NOMO-1 treated with DMSO at 0.1 percent for 48 hours (cell line): Measurements from ENCODE around the gene RRP9.
"Not testable (repeated sequence)": the region's sequence is repeated elsewhere in the genome, so short reads cannot be mapped to it uniquely, and the experiment has no call there.

ENCODE experiments used
- DNase-seq: peaks from one replicate; lab custom pipeline; 2025; ENCODE audit not compliant: unreplicated experiment; lab: John Stamatoyannopoulos, UW

The RRP9 gene

GRCh38 chr3:51904034-51904823 is 37.5 kb downstream of the RRP9 start:
- no peak for DNase-seq

GRCh38 chr3:51902361-51902760 is 39.3 kb downstream of the RRP9 start:
- not testable (repeated sequence) for DNase-seq

- DNase-seq, result not testable (repeated sequence)
These were observed 41.7 kb downstream of the RRP9 start for GRCh38 chr3:51900043-51900442.

- no peak for DNase-seq
These were observed 44.3 kb downstream of the RRP9 start for GRCh38 chr3:51897391-51897790.

- no peak for DNase-seq
These were observed 44.9 kb downstream of the RRP9 start for GRCh38 chr3:51896607-51897305.

GRCh38 chr3:51894939-51895338 is 46.8 kb downstream of the RRP9 start:
- DNase-seq, result no peak

GRCh38 chr3:51894391-51894790 is 47.3 kb downstream of the RRP9 start:
- no peak for DNase-seq

- DNase-seq, result no peak
These were observed 50.3 kb downstream of the RRP9 start for GRCh38 chr3:51891242-51892039.

GRCh38 chr3:51888463-51889105 is 53.1 kb downstream of the RRP9 start:
- DNase-seq, result no peak

- no peak for DNase-seq
These were observed 54.1 kb downstream of the RRP9 start for GRCh38 chr3:51887620-51888019.

- no peak for DNase-seq
These were observed 55.3 kb downstream of the RRP9 start for GRCh38 chr3:51886447-51886846.
